Gastroesophageal sphincter (tissue), 4 donors: ENCODE measurements around the gene CARMIL3. TPM values are rescaled to one million over a fixed set of nuclear protein-coding genes. Genes with fewer than 3 reads are reported as not detected.

Experiments used
- ATAC-seq: fragments of 150-250 bp; one replicate; pipeline ENCODE4 v1.9.1; 2016; ENCODE audit warnings: mild to moderate bottlenecking, moderate library complexity
- H3K27ac ChIP-seq, 4 donors: fragments of 200-600 bp; sonication (generic) in 3 of 4; 1 replicate in 3 of 4; 2 replicates in 1 of 4; pipeline ENCODE4 v1.5.1; 2016 to 2019
- H3K27me3 ChIP-seq: fragments of 200-600 bp; sonication (generic); one replicate; pipeline ENCODE4 v1.5.1; 2019
- H3K36me3 ChIP-seq, 2 donors: fragments of 200-600 bp; sonication (generic); one replicate each; pipeline ENCODE4 v1.5.1; 2019; ENCODE audit warnings: control low read depth in 1 of 2
- H3K4me1 ChIP-seq, 3 donors: fragments of 200-600 bp; sonication (generic); 1 replicate in 2 of 3; 2 replicates in 1 of 3; pipeline ENCODE4 v1.5.1; 2016 to 2019; ENCODE audit warnings: control low read depth in 2 of 3
- H3K4me3 ChIP-seq, 2 donors: fragments of 200-600 bp; sonication (generic); one replicate each; pipeline ENCODE4 v1.5.1; 2019; ENCODE audit warnings: mild to moderate bottlenecking in 1 of 2, moderate library complexity in 1 of 2
- H3K9me3 ChIP-seq, 3 donors: fragments of 200-600 bp; sonication (generic); one replicate each; pipeline ENCODE4 v1.5.1; 2017 to 2019; ENCODE audit warnings: control low read depth in 2 of 3
- CTCF ChIP-seq, 4 experiments: fragments of 200-600 bp in 2 of 4; fragments of 450-650 bp in 2 of 4; sonication (generic) in 1 of 4; IDR thresholded peaks; one replicate each; pipeline ENCODE4 v1.5.1; 2017 to 2019; ENCODE audit warnings: antibody characterized with exemption in 4 of 4, mild to moderate bottlenecking in 2 of 4, moderate library complexity in 2 of 4
- EP300 ChIP-seq: sonication (generic); formaldehyde crosslinking; IDR thresholded peaks from one replicate; pipeline ENCODE4 v1.6.1; 2017; ENCODE audit warnings: antibody characterized with exemption, mild to moderate bottlenecking
- POLR2A ChIP-seq, 2 donors: fragments of 450-650 bp; IDR thresholded peaks; one replicate each; pipeline ENCODE4 v1.6.1; 2017; ENCODE audit warnings: antibody characterized with exemption in 2 of 2, mild to moderate bottlenecking in 2 of 2, moderate library complexity in 1 of 2
- POLR2AphosphoS5 ChIP-seq: sonication (generic); formaldehyde crosslinking; IDR thresholded peaks from one replicate; pipeline ENCODE4 v1.6.1; 2017; ENCODE audit warnings: antibody characterized with exemption
- WGBS, 2 donors: methylation state at CpG; one replicate each; pipeline ENCODE4 v1.1.5; 2018; ENCODE audit warnings: low coverage in 1 of 2; 5-methylcytosine and 5-hydroxymethylcytosine counted together
- total RNA-seq, 4 donors: library from RNA; depleted of rRNA; stranded (reverse); fragments of >200 nt; gene quantifications; one replicate each; pipeline ENCODE4 v1.1.0, GENCODE V29; 2016

The CARMIL3 gene
- total RNA-seq, 4 donors from 2014 or later, result 0.12 to 0.47 (median 0.17) TPM; not detected in 1

- Histone ChIP-seq H3K36me3 (no peaks in the 10 kb centered on the region), H3K9me3 (no peaks in the 10 kb centered on the region), H3K27ac (no peak overlapping the region), H3K27me3 (peaks cover 7% of the 10 kb centered on the region), H3K4me1 (peaks cover 0 to 5% (median 0%) of the 10 kb centered on the region in 3 donors), H3K4me3 (no peak overlapping the region)
- 90% methylated on average over 5 of the region's 8 CpGs; no CpG with 5 or more reads in 1 of the 2 donors for WGBS, 2 donors
- TF ChIP-seq POLR2AphosphoS5, result no peak
- no peak for ATAC-seq
Measured at GRCh38 chr14:24066496-24067132, 14.8 kb downstream of the CARMIL3 start.

GRCh38 chr14:24067133-24068082 is 15.6 kb downstream of the CARMIL3 start:
- Histone ChIP-seq H3K27ac (no peak overlapping the region), H3K36me3 (no peaks in the 10 kb centered on the region), H3K4me3 (no peak overlapping the region), H3K9me3 (no peaks in the 10 kb centered on the region), H3K27me3 (peaks cover 14% of the 10 kb centered on the region), H3K4me1 (peaks cover 0 to 13% (median 0%) of the 10 kb centered on the region in 3 donors)
- TF ChIP-seq CTCF (IDR thresholded peaks at IDR 0.05), result no peak
- no peak for ATAC-seq
- WGBS, 2 donors, result 76 to 86% methylated on average over 6 to 8 of the region's 12 CpGs

GRCh38 chr14:24068711-24069410 is 17.1 kb downstream of the CARMIL3 start:
- H3K36me3 ChIP-seq, result no peaks in the 10 kb centered on the region
- H3K27me3 ChIP-seq, result peaks cover 28% of the 10 kb centered on the region
- no peak overlapping the region for H3K4me3 ChIP-seq
- TF ChIP-seq POLR2AphosphoS5, result no peak
- TF ChIP-seq EP300, result no peak
- TF ChIP-seq POLR2A (IDR thresholded peaks at IDR 0.05), result no peak
- no peak for TF ChIP-seq CTCF (IDR thresholded peaks at IDR 0.05)
- WGBS, 2 donors, result no CpG with 5 or more reads among the region's 10 CpGs
- H3K27ac ChIP-seq, result no peak overlapping the region
- ATAC-seq, result no peak
- H3K4me1 ChIP-seq, result peaks cover 0 to 21% (median 0%) of the 10 kb centered on the region in 3 donors
- H3K9me3 ChIP-seq, result no peaks in the 10 kb centered on the region

- WGBS, 2 donors, result 63 to 100% methylated on average over 2 of the region's 6 CpGs
- Histone ChIP-seq H3K27ac (no peak overlapping the region), H3K4me1 (peaks cover 0 to 21% (median 0%) of the 10 kb centered on the region in 3 donors), H3K9me3 (no peaks in the 10 kb centered on the region), H3K27me3 (peaks cover 32% of the 10 kb centered on the region), H3K4me3 (no peak overlapping the region), H3K36me3 (no peaks in the 10 kb centered on the region)
- ATAC-seq, result no peak
- TF ChIP-seq EP300 (no peak), POLR2AphosphoS5 (no peak), POLR2A (IDR thresholded peaks at IDR 0.05) (no peak), CTCF (IDR thresholded peaks at IDR 0.05) (no peak)
Measured at GRCh38 chr14:24069411-24069735, 17.6 kb downstream of the CARMIL3 start.
